Lung (tissue), 12 donors: ENCODE results near the gene TANC1. TPM values are rescaled to one million over a fixed set of nuclear protein-coding genes. Genes with fewer than 3 reads are reported as not detected.
A peak's percentile ranks its signal among the peaks of the same experiment; 100 is the strongest.

ENCODE experiments used
- ATAC-seq: fragments of 200-7000 bp; cut with Tn5 transposase; one replicate; pipeline ENCODE4 v1.9.1; 2020; ENCODE audit warnings: moderate number of reproducible peaks; ENCODE audit not compliant: insufficient read depth, low FRiP score
- DNase-seq, 3 donors: peaks; one replicate each; pipeline ENCODE4 v3.0.0-alpha.2; 2013 to 2017
- H3K27ac ChIP-seq, 2 donors: one replicate each; pipeline ENCODE4 v1.5.1; 2013; ENCODE audit warnings: mild to moderate bottlenecking in 2 of 2, moderate library complexity in 2 of 2, control low read depth in 1 of 2, inconsistent platforms in 1 of 2, low read depth in 1 of 2, low read length in 1 of 2
- H3K27me3 ChIP-seq, 3 donors: one replicate each; pipeline ENCODE4 v1.5.1; 2013; ENCODE audit warnings: low read length in 2 of 3; ENCODE audit not compliant: control insufficient read depth in 3 of 3, insufficient read depth in 3 of 3
- H3K36me3 ChIP-seq, 4 donors: one replicate each; pipeline ENCODE4 v1.5.1; 2013; ENCODE audit warnings: low read length in 4 of 4, mild to moderate bottlenecking in 1 of 4, moderate library complexity in 1 of 4; ENCODE audit not compliant: control insufficient read depth in 4 of 4, insufficient read depth in 4 of 4
- H3K4me1 ChIP-seq, 5 donors: one replicate each; pipeline ENCODE4 v1.5.1; 2013; ENCODE audit warnings: low read length in 5 of 5, mild to moderate bottlenecking in 2 of 5, moderate library complexity in 1 of 5; ENCODE audit not compliant: control insufficient read depth in 5 of 5, insufficient read depth in 5 of 5
- H3K4me3 ChIP-seq: one replicate; pipeline ENCODE4 v1.5.1; 2013; ENCODE audit warnings: mild to moderate bottlenecking, control low read depth, moderate library complexity
- H3K9ac ChIP-seq, 2 donors: one replicate each; pipeline ENCODE4 v1.5.1; 2013; ENCODE audit warnings: low read length in 2 of 2, control low read depth in 1 of 2; ENCODE audit not compliant: insufficient read depth in 1 of 2
- H3K9me3 ChIP-seq, 4 donors: one replicate each; pipeline ENCODE4 v1.5.1; 2013; ENCODE audit warnings: low read length in 3 of 4, mild to moderate bottlenecking in 1 of 4, moderate library complexity in 1 of 4; ENCODE audit not compliant: control insufficient read depth in 4 of 4, insufficient read depth in 3 of 4
- CTCF ChIP-seq: IDR thresholded peaks from 2 replicates; pipeline ENCODE4 v1.5.1; 2012; ENCODE audit warnings: mild to moderate bottlenecking; ENCODE audit errors: control extremely low read depth, extremely low read depth
- WGBS, 2 donors: extraction: QIAGEN DNeasy Blood & Tissue Kit; methylation state at CpG; one replicate each; pipeline ENCODE4 v1.1.7; 2013; 5-methylcytosine and 5-hydroxymethylcytosine counted together
- polyA plus RNA-seq, 2 donors: library from polyadenylated mRNA; stranded (reverse); fragments of 200-250 nt; gene quantifications; one replicate each; pipeline ENCODE4 v1.2.1, GENCODE V29; 2013
- total RNA-seq, 2 donors: library from RNA; depleted of rRNA in 1 of 2; stranded (reverse); fragments of >200 nt in 1 of 2; gene quantifications; one replicate each; pipeline ENCODE4 v1.2.1, GENCODE V29; 2014 to 2021
- donor health status: control.
- donor health status: control.
- donor health status: Bipolar disorder and iron deficiency.
- donor health status: healthy.
- donor health status: DM: yes; HTN: yes; CAD: no.

Gene TANC1
- total and polyA plus RNA-seq, 4 donors = 14.3 to 99.5 (median 37.3) TPM

GRCh38 chr2:159002462-159003111, 34.1 kb downstream of the TANC1 start:
- Histone ChIP-seq H3K4me1 (peaks cover 0 to 19% (median 17%) of the 10 kb centered on the region in 5 donors), H3K9ac (no peak overlapping the region), H3K4me3 (no peak overlapping the region), H3K27me3 (no peaks in the 10 kb centered on the region), H3K9me3 (no peaks in the 10 kb centered on the region), H3K36me3 (peaks cover 0 to 6% (median 4%) of the 10 kb centered on the region in 4 donors), H3K27ac (no peak overlapping the region)
- WGBS, 2 donors = 60 to 78% methylated on average over 7 of the region's 7 CpGs
- DNase-seq (no peak), ATAC-seq (no peak)
- no peak for TF ChIP-seq CTCF

- WGBS, 2 donors = 91 to 94% methylated on average over 13 of the region's 13 CpGs
- ATAC-seq = no peak
Observed at GRCh38 chr2:159003555-159003954, 35.1 kb downstream of the TANC1 start.

GRCh38 chr2:159004849-159005248, 36.4 kb downstream of the TANC1 start:
- Histone ChIP-seq H3K4me3 (no peak overlapping the region), H3K4me1 (peaks cover 0 to 13% (median 0%) of the 10 kb centered on the region in 5 donors), H3K27ac (no peak overlapping the region), H3K9me3 (peaks cover 0 to 3% (median 0%) of the 10 kb centered on the region in 4 donors), H3K9ac (no peak overlapping the region), H3K36me3 (peaks cover 0 to 9% (median 4%) of the 10 kb centered on the region in 4 donors), H3K27me3 (no peaks in the 10 kb centered on the region)
- no peak for TF ChIP-seq CTCF
- ATAC-seq = no peak
- DNase-seq = no peak
- WGBS, 2 donors = 97 to 99% methylated on average over 6 of the region's 6 CpGs

More at GRCh38 chr2:159003555-159003954, 35.1 kb downstream of the TANC1 start:
- peaks cover 0 to 17% (median 13%) of the 10 kb centered on the region in 5 donors for H3K4me1 ChIP-seq
- DNase-seq = peak; percentile 41 to 67 (median 54)
- H3K4me3 ChIP-seq = no peak overlapping the region
- H3K9ac ChIP-seq = no peak overlapping the region
- H3K36me3 ChIP-seq = peaks cover 0 to 9% (median 4%) of the 10 kb centered on the region in 4 donors
- no peak for TF ChIP-seq CTCF
- no peak overlapping the region for H3K27ac ChIP-seq
- H3K9me3 ChIP-seq = no peaks in the 10 kb centered on the region
- no peaks in the 10 kb centered on the region for H3K27me3 ChIP-seq
